ENCODE data around the gene EXTL1.

DNA sequence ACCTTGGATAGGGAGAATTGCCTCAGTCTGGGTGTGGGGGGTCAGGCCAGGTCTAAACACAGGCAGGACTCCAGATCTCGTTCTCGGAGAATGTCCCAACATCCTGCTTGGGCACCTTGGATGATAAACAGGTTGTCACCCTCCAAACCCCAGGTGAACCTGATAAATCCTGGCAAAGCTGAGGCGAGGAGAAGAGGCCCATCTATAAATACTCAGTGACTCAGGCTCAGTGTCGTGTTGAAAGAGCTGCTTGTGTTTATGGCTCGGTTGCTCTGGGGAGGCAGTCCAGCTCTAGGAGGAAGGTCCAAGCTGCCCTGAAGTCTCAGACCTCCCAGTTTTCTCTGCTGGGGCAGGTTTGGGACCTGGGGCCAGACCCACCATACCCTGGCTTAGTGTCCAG, 61.6 kb downstream of the EXTL1 start:
- TF ChIP-seq, protein P1, sequence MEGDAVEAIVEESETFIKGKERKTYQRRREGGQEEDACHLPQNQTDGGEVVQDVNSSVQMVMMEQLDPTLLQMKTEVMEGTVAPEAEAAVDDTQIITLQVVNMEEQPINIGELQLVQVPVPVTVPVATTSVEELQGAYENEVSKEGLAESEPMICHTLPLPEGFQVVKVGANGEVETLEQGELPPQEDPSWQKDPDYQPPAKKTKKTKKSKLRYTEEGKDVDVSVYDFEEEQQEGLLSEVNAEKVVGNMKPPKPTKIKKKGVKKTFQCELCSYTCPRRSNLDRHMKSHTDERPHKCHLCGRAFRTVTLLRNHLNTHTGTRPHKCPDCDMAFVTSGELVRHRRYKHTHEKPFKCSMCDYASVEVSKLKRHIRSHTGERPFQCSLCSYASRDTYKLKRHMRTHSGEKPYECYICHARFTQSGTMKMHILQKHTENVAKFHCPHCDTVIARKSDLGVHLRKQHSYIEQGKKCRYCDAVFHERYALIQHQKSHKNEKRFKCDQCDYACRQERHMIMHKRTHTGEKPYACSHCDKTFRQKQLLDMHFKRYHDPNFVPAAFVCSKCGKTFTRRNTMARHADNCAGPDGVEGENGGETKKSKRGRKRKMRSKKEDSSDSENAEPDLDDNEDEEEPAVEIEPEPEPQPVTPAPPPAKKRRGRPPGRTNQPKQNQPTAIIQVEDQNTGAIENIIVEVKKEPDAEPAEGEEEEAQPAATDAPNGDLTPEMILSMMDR (IDR thresholded peaks at IDR 0.05): no peak
- TF ChIP-seq POLR2A (IDR thresholded peaks at IDR 0.05) (no peak), POLR2AphosphoS5 (IDR thresholded peaks at IDR 0.05) (no peak)
